22Rv1 (cell line): ENCODE data around the gene MTSS2.

Experiments used
- H3K27ac ChIP-seq: fragments of 450-650 bp; 2 replicates; pipeline ENCODE4 v1.5.1; 2017
- ZFX ChIP-seq: fragments of 450-650 bp; IDR thresholded peaks from 2 replicates; pipeline ENCODE4 v1.6.1; 2017; ENCODE audit warnings: antibody characterized with exemption, borderline replicate concordance
- TF ChIP-seq, protein P1 (sequence below): fragments of 450-650 bp; IDR thresholded peaks from 2 replicates; pipeline ENCODE4 v1.5.1; 2017; ENCODE audit warnings: mild to moderate bottlenecking

The MTSS2 gene

DNA sequence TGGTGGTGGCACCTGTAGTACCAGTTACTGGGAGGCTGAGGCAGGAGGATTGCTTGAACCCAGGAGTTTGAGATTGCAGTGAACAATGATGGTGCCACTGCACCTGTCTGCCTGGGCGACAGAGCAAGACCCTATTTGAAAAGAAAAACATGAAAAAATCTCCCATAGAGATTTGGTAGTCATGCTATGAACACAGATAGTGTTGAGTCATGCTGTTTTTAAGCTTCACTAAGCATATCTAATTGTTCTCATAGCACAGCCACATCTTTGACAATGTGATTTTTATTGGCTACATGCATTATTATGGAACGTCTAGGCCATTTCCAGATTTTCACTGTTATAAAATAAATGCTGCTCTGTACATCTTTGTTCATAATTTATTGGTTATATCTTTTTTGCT lies 33.5 kb downstream of the MTSS2 start:
- H3K27ac ChIP-seq: no peak overlapping the region
- TF ChIP-seq ZFX: no peak
- TF ChIP-seq, protein P1, sequence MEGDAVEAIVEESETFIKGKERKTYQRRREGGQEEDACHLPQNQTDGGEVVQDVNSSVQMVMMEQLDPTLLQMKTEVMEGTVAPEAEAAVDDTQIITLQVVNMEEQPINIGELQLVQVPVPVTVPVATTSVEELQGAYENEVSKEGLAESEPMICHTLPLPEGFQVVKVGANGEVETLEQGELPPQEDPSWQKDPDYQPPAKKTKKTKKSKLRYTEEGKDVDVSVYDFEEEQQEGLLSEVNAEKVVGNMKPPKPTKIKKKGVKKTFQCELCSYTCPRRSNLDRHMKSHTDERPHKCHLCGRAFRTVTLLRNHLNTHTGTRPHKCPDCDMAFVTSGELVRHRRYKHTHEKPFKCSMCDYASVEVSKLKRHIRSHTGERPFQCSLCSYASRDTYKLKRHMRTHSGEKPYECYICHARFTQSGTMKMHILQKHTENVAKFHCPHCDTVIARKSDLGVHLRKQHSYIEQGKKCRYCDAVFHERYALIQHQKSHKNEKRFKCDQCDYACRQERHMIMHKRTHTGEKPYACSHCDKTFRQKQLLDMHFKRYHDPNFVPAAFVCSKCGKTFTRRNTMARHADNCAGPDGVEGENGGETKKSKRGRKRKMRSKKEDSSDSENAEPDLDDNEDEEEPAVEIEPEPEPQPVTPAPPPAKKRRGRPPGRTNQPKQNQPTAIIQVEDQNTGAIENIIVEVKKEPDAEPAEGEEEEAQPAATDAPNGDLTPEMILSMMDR: no peak

DNA sequence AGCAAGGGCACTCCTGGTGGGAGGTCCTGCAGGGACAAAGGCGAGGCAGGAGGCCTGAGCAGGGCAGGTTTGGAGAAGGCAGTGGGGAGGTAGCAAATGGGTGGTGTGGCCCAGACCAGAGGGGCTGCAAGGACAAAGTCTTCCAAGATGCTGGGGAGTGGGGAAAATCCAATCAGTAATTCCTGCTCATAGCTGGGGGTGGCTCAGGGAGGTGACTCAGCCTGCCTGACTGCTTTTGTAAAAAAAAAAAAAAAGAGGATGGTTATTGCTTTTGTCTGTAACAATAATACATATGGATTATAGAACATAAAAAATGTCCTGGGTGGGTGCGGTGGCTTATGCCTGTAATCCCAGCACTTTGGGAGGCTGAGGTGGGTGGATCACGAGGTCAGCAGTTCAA lies 34.3 kb downstream of the MTSS2 start:
- TF ChIP-seq ZFX: no peak
- TF ChIP-seq, protein P1: no peak
- H3K27ac ChIP-seq: no peak overlapping the region

DNA sequence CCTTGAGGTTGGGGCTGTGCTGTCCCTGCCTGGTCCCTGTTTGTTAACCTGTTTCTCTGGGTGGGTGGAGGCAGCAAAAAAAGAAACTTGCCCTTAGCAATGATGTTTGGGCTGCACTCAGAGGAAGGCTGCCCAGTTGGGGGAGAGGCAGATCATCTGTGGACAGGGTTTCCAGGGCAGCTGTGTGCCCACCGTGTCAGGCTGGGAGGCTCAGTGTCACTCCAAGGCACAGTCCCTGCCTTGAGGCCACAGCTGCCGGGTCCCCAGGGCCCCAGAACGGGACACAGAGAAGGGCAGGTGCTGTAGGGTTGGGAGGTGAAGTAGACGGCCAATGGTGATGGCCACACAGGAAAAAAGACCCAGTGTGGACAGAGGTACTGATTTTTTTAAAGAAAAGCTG lies 35.6 kb downstream of the MTSS2 start:
- TF ChIP-seq, protein P1: no peak
- TF ChIP-seq ZFX: no peak
- H3K27ac ChIP-seq: no peak overlapping the region

GRCh38 chr16:70649300-70649699 lies 36.6 kb downstream of the MTSS2 start:
- TF ChIP-seq, protein P1: no peak
- TF ChIP-seq ZFX: no peak
- no peak overlapping the region for H3K27ac ChIP-seq

DNA sequence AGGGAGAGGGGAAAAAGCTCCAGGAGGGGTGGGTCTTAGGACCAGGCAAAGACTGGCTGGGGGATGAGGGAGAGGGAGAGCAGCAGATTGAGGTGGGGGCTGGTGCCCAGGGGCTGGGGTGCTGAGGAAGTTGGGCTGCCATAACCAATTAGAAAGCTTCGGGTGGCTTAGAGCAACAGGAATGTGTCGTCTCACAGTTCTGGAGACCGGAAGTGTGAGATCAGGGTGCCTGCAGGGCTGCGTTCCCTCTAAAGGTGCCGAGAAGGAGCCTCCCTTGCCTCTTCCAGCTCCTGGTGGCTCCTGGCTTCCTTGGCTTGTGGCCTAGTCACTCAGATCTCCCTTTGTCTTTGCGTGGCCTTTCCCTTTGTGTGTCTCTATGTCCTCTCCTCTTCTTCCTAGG lies 37.2 kb downstream of the MTSS2 start:
- no peak overlapping the region for H3K27ac ChIP-seq
- TF ChIP-seq ZFX: no peak
- TF ChIP-seq, protein P1: no peak

DNA sequence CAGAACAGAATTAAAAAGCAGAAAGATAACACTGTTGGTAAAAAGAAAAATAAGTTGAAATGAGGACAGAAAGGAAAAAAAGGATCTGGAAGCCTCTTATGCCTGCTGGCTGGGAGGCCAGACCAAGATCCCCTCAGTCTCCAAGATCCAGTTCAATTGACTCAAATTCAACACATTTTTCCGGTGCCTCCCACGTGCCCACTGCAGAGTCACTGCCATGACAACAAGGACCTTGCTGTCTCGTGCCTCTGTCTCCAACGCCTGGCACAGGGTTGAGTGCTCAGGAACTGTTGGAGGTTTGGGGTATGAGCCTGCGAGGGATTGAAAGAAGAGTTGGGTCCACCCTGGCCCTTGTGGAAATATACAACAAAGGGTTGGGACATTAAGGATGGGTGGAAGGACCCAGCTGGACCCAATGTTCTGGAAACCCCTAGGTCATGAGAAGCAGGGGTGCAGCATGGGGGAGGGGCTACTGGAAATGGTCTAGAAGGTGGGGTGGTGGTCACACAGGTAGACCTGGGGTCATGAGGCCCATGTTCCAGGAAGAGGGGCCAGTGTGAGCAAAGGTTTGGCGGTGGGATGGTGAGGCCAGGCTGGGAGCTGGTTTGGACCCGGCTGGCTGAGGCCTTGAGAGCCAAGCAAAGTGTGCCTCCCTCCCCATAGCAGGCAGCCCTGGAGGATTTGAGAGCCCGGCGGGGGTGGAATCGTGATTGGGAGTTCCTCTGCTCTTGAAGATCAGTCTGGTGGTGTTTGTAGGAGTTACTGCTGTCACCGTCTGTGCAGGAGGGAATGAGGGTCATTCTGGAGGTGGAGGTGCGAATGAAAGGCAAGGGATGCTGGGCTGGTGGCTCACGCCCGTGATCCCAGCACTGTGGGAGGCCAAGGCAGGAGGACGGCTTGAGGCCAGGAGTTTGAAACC lies 38.2 kb downstream of the MTSS2 start:
- H3K27ac ChIP-seq: no peak overlapping the region
- TF ChIP-seq ZFX: no peak
- TF ChIP-seq, protein P1: no peak
